ENCODE measurements around the gene CLDND1.

The CLDND1 gene

GRCh38 chr3:98553021-98553563 is 30.4 kb upstream of the CLDND1 start:
- Mint-ChIP-seq H3K9me3 (no peaks in the 10 kb centered on the region), H3K36me3 (ENCODE audit: low read depth) (no peaks in the 10 kb centered on the region), H3K27ac (no peak overlapping the region), H3K4me1 (no peaks in the 10 kb centered on the region), H3K27me3 (ENCODE audit: low read depth, poor library complexity) (peaks cover 9% of the 10 kb centered on the region), H3K4me3 (no peak overlapping the region)
- TF ChIP-seq, protein P1, sequence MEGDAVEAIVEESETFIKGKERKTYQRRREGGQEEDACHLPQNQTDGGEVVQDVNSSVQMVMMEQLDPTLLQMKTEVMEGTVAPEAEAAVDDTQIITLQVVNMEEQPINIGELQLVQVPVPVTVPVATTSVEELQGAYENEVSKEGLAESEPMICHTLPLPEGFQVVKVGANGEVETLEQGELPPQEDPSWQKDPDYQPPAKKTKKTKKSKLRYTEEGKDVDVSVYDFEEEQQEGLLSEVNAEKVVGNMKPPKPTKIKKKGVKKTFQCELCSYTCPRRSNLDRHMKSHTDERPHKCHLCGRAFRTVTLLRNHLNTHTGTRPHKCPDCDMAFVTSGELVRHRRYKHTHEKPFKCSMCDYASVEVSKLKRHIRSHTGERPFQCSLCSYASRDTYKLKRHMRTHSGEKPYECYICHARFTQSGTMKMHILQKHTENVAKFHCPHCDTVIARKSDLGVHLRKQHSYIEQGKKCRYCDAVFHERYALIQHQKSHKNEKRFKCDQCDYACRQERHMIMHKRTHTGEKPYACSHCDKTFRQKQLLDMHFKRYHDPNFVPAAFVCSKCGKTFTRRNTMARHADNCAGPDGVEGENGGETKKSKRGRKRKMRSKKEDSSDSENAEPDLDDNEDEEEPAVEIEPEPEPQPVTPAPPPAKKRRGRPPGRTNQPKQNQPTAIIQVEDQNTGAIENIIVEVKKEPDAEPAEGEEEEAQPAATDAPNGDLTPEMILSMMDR (IDR thresholded peaks at IDR 0.05): no peak
- DNase-seq: no peak

DNA sequence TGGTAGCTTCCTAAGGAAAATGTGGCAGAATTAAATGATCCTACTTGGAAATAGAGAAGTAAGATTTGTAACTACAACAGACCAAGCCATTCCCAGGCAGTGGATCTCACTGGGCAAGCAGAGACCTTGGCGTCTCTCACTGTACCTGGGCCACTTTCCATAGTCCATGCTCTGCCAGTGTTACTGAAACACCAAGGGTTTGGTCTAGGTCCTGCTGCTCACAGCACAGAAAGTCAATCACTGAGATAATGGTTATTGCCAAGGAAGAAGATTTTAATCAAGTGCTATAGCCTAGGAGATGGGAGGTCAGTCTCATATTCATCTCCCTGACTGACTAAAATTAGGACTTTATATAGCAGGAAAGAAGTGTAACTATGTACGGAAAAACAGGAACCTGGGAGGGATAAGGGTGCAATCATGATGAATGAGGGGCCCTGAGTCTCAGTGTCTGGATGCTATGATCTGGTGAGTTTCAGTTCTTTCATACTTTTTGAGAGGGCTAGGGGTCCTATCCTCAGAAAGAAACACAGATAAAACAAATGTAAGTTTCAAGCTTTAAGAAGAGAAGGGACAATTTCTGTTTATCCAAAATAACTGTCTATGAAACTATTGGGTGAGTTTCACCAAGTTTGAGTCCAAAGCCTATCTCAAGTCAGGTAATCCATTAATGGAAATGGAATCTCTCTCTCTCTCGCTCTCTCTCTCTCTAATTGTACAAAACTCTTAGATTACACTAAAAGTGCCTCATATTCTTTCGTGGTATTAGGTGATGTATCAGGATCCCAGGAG is 29.7 kb upstream of the CLDND1 start:
- no peaks in the 10 kb centered on the region for H3K36me3 Mint-ChIP-seq (ENCODE audit: low read depth)

GRCh38 chr3:98551754-98552153 is 29.1 kb upstream of the CLDND1 start:
- TF ChIP-seq, protein P1 (IDR thresholded peaks at IDR 0.05): no peak
- H3K36me3 Mint-ChIP-seq (ENCODE audit: low read depth): no peaks in the 10 kb centered on the region
- H3K4me3 Mint-ChIP-seq: no peak overlapping the region
- DNase-seq: no peak
- no peak overlapping the region for H3K27ac Mint-ChIP-seq
- H3K27me3 Mint-ChIP-seq (ENCODE audit: low read depth, poor library complexity): peaks cover 9% of the 10 kb centered on the region
- no peaks in the 10 kb centered on the region for H3K9me3 Mint-ChIP-seq
- no peaks in the 10 kb centered on the region for H3K4me1 Mint-ChIP-seq

More for the DNA sequence above, 29.7 kb upstream of the CLDND1 start:
- Mint-ChIP-seq H3K27ac (no peak overlapping the region), H3K4me3 (no peak overlapping the region), H3K9me3 (no peaks in the 10 kb centered on the region), H3K4me1 (no peaks in the 10 kb centered on the region), H3K27me3 (ENCODE audit: low read depth, poor library complexity) (peaks cover 9% of the 10 kb centered on the region)
- DNase-seq: no peak
- TF ChIP-seq, protein P1 (IDR thresholded peaks at IDR 0.05): no peak

- TF ChIP-seq, protein P1 (IDR thresholded peaks at IDR 0.05): no peak
- no peaks in the 10 kb centered on the region for H3K4me1 Mint-ChIP-seq
- H3K27me3 Mint-ChIP-seq (ENCODE audit: low read depth, poor library complexity): peaks cover 9% of the 10 kb centered on the region
- DNase-seq: no peak
- H3K4me3 Mint-ChIP-seq: no peak overlapping the region
- no peak overlapping the region for H3K27ac Mint-ChIP-seq
- no peaks in the 10 kb centered on the region for H3K9me3 Mint-ChIP-seq
- H3K36me3 Mint-ChIP-seq (ENCODE audit: low read depth): no peaks in the 10 kb centered on the region
Measured at GRCh38 chr3:98551236-98551635, 28.5 kb upstream of the CLDND1 start.

DNA sequence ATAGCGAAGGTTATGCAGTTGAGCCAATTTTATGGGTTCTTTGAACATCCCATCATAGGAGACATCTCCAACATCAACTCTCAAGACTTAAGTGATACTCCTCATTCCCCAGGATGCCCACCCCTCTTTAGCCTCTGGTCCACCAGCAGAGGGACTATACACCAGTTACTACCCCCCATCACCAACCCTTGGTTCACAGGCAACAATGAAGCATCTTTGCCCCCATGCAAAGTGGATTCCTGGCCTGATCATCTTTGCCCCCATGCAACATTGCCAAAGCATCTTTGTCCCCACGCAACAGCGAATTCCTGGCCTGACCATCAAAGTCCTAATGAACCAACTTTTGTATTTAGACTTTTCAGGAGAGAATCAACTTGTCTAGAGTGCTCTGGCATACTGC is 28.1 kb upstream of the CLDND1 start:
- Mint-ChIP-seq H3K36me3 (ENCODE audit: low read depth) (no peaks in the 10 kb centered on the region), H3K9me3 (no peaks in the 10 kb centered on the region), H3K4me3 (no peak overlapping the region), H3K27ac (no peak overlapping the region), H3K27me3 (ENCODE audit: low read depth, poor library complexity) (peaks cover 9% of the 10 kb centered on the region), H3K4me1 (no peaks in the 10 kb centered on the region)
- no peak for DNase-seq
- TF ChIP-seq, protein P1 (IDR thresholded peaks at IDR 0.05): no peak

- H3K9me3 Mint-ChIP-seq: no peaks in the 10 kb centered on the region
- H3K36me3 Mint-ChIP-seq (ENCODE audit: low read depth): no peaks in the 10 kb centered on the region
- peaks cover 6% of the 10 kb centered on the region for H3K27me3 Mint-ChIP-seq (ENCODE audit: low read depth, poor library complexity)
- TF ChIP-seq, protein P1 (IDR thresholded peaks at IDR 0.05): no peak
- no peak overlapping the region for H3K4me3 Mint-ChIP-seq
- no peaks in the 10 kb centered on the region for H3K4me1 Mint-ChIP-seq
- no peak overlapping the region for H3K27ac Mint-ChIP-seq
- no peak for DNase-seq
Measured at GRCh38 chr3:98548544-98548943, 25.8 kb upstream of the CLDND1 start.
